ENCODE data around the gene KCTD21.
"Not testable (repeated sequence)": the region's sequence is repeated elsewhere in the genome, so short reads cannot be mapped to it uniquely, and the experiment has no call there.

The KCTD21 gene

GRCh38 chr11:78200061-78200460 lies 11.6 kb upstream of the KCTD21 start:
- no peak for DNase-seq

DNA sequence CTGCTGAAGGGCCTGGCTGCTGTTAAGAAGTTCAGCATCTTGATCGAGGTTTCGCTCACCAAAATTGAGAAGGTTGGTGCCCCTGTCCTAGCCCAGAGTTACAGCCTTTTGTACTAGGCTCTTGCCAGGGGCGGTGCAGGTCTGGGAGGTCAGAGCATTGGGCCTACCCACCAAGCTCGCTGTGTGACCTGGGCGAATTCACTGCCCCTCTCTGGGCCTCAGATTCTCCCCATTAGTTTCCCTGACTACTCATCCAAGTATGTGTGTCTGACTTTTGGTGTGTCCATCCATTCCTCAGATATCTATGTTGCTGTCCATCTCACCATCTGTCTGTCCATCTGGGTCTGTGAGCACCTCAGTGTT lies 11.2 kb upstream of the KCTD21 start:
- DNase-seq = no peak

DNA sequence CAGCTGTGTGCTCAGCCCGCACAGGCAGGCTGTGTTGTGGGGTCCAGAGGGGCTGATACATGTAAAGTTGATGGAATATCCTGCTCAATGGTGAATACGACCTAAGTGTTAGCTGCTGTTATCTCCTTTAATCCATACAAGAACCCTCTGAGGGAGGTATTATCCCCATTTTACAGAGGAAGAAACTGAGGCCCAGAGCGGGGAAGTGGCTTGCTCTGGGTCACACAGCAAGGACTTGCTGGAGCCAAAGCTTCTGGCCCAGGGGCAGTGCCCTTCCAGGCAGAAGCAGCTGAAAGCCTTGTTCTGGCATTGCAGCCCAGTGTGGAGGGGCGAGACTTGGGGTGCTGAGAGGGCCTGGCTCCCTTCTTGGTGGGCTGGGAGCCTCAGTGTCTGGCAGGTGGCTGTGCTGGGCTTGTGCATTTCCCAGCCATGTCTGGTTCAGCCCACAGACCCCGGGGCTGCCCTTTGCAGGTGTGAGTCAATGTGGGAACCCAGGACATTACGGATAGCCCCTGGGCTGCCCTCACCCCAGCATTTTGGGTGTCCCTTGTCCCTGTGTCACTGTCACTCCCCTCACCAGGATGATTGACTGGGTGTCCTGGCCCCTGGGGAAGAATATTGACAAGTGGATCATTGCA lies 10.7 kb upstream of the KCTD21 start:
- DNase-seq = no peak

DNA sequence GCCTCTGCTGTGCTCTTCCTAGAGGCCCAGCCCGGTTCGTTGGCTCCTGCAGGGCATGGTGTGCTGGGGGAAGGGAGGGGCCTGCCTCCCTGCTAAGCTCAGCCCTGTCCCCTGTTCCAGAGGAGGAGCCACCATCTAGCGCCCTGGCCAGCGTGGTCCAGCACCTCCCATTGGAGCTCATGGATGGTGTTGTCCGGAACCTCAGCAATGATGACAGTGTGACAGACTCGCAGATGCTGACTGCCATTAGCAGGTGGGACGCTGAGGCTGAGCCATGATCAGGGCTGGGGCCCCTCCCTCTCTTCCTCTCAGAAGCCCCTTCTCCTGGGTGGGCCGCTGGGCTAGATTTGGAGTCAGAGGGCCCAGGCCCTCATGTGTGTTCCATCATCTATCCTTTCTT lies 9.4 kb upstream of the KCTD21 start:
- no peak for DNase-seq

- DNase-seq = no peak
Observed at GRCh38 chr11:78196661-78197091, 8.2 kb upstream of the KCTD21 start.

DNA sequence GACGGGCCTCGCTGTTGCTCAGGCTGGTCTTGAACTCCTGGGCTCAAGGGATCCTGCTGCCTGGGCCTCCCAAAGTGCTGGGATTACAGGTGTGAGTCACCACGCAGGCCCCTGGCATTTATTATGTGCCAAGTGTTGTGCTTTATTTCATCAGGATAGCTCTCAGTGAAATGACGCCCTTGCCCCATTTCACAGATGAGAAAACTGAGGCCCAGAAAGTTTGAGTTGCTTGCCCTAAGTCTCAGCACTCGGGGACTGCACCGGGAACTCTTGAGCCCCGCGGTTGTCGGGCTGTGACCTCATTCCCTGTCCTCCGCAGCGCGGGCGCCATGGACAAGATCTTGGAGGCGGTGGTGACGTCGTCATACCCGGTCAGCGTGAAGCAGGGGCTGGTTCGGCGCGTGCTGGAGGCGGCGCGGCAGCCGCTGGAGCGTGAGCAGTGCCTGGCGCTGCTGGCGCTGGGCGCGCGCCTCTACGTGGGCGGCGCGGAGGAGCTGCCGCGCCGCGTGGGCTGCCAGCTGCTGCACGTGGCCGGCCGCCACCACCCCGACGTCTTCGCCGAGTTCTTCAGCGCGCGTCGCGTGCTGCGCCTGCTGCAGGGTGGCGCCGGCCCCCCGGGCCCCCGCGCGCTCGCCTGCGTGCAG lies 7.6 kb upstream of the KCTD21 start:
- no peak for DNase-seq

DNA sequence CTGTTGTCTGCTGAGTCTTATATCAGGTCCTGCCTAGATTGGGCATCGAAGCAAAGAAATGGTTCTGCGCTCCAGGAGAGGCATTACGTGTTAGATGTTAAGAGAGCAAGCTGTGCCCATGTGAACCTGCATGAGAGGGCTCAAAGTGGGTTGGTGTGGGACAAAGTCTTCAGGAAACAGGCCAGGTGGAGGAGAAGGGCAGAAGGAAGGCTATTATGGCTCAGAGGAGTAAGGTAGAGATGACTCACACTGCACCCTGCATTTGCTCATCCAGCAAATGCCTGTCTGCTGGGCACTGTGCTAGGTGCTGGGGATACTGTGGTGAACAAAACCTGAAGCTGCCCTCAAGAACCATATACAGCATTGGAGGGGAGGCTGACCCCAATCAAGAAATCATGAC lies 6.1 kb upstream of the KCTD21 start:
- DNase-seq = no peak

DNA sequence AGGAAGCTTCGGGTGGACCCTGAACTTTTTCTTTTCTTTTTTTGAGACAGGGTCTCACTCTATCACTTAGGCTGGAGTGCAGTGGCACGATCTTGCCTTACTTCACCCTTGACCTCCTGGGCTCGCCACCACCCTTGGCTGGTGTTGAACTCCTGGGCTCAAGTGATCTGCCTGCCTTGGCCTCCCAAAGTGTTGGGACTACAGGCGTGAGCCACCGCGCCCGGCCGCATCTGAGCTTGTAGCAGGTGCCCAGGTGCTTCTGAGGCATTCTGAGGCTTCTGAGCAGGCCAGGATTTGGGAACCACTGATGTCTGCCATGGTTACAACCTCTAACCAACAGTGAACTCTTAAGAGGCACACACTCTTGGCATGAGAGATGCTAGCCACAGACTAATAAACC lies 5.4 kb upstream of the KCTD21 start:
- no peak for DNase-seq

DNA sequence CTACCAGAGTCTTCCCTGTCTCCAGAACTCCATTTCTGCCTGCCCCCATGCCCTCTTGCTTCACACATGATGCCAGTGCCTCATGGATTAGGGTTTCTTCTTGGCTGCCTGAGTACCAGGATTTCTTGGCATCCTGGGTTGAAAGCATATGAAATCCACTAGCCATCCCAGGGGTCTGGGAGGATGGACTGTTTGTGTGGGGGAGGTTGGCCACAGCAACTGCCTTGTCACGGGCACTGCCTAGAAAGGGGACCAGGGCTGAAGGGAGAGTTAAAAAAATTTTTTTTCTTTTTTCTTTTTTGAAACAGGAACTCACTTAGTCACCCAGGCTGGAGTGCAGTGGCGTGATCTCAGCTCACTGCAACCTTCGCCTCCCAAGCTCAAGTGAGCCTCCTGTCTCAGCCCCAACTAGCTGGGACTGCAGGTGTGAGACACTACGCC lies 4.5 kb upstream of the KCTD21 start:
- DNase-seq = no peak

- DNase-seq = no peak
Observed at GRCh38 chr11:78192223-78192719, 3.8 kb upstream of the KCTD21 start.

DNA sequence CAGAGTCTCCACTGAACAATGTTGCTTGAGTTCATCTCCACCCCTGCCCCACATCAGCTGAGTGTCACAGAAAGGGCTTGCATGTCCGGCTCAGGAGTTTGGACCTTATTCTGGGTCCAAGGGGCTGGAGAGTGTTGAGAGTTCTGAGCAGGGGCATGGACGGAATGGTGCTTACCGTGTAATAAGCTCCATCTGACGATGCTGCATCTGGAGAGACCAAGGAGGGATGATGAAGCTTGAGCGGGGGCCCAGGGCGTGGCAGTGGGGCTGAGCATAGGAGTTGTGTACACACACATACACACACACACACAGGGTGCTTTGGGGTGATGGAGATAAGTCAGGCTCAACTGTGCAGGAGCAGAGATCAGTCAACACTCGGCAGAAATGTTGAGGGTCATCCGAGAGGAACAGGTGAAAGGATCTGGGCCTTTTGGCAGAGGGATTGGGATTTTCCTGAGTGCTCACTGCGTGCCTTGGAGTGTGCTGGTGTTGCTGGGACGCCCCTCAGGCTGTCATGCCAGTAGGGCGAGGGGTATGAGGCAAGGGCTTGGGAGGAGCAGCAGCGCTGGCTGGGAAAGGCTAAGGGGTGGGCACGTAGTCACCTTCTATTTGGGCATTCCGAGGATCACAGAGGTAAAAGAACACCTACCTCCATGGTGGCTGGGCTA lies 2.6 kb upstream of the KCTD21 start:
- no peak for DNase-seq

- no peak for DNase-seq
Observed at GRCh38 chr11:78190374-78190773, 1.9 kb upstream of the KCTD21 start.

DNA sequence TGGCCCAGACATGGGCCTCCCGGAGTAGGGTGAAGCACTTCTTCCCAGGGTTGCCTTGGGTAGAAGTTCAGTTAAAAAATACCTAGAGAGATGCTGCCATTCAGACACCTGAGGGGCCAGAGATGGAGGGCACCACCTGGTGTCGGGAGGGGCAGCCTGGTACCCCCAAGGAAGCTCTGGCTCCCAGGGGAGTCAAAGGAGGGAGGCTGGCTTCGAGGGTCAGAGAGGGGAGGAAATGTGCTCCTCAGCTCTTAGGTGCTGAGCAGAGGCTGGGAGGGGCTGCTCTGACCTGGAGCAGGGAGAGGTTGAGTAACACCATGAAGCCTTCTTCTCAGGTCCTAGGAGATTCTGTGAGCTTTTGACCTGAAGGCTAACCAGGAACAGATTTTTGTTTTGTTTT lies 1.4 kb upstream of the KCTD21 start:
- DNase-seq = peak; percentile 12

GRCh38 chr11:78189174-78189724 lies 823 bp upstream of the KCTD21 start:
- DNase-seq = no peak

GRCh38 chr11:78187366-78188285 lies 800 bp downstream of the KCTD21 start:
- DNase-seq = no peak

- DNase-seq = no peak
Observed at GRCh38 chr11:78181185-78181584, 7.2 kb downstream of the KCTD21 start.

GRCh38 chr11:78180751-78181150 lies 7.7 kb downstream of the KCTD21 start:
- peak; percentile 56 for DNase-seq

- DNase-seq = peak; percentile 12
Observed at GRCh38 chr11:78179459-78180071, 8.9 kb downstream of the KCTD21 start.

GRCh38 chr11:78177216-78177615 lies 11.2 kb downstream of the KCTD21 start:
- no peak for DNase-seq

DNA sequence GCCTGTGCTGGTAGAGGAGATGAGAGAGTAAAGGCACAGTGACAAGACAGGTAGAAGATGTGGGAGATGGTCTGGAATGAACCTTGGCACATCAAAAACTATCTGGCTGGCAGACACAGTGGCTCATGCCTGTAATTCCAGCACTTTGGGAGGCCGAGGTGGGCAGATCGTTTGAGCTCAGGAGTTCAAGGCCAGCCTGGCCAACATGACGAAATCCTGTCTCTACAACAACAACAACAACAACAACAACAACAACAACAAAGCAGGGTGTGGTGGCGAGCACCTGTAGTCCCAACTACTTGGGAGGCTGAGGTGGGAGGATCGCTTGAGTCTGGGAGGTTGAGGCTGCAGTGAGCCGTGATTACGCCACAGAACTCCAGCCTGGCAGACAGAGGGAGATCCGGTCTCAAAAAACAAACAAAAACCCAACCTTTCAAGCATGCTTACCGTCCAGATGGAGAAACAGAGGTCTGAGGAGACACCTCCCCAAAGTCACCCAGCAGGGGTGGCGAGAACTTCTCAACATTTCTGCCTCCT lies 11.8 kb downstream of the KCTD21 start:
- no peak for DNase-seq

DNA sequence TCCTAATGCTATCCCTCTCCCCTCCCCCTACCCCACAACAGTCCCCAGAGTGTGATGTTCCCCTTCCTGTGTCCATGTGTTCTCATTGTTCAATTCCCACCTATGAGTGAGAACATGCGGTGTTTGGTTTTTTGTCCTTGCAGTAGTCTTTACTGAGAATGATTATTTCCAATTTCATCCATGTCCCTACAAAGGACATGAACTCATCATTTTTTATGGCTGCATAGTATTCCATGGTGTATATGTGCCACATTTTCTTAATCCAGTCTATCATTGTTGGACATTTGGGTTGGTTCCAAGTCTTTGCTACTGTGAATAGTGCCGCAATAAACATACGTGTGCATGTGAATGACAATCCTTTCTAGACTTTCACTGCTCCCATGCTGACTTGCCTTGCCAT lies 12.6 kb downstream of the KCTD21 start:
- DNase-seq = not testable (repeated sequence)

DNA sequence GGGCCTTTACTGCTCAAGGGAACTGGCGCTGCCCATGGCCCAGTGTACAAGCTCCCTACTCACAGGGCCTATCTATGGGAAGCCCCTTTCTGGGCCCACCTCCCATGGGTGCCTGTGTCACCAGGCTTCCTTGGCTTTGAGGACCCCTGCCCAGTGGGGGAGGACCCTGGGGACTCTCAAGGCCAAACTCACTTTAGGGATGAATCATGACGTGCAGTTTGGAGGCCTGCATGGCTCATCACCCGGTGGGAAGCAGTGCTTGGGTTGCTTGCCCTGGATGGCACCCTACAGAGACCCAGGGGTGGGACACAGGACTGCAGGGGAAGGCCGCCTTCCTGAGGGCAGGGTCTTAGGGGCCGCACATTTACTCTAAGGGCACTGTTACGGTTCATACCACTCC lies 16.5 kb downstream of the KCTD21 start:
- DNase-seq = no peak
